ENCODE measurements around the gene SLC7A14.

The SLC7A14 gene

DNA sequence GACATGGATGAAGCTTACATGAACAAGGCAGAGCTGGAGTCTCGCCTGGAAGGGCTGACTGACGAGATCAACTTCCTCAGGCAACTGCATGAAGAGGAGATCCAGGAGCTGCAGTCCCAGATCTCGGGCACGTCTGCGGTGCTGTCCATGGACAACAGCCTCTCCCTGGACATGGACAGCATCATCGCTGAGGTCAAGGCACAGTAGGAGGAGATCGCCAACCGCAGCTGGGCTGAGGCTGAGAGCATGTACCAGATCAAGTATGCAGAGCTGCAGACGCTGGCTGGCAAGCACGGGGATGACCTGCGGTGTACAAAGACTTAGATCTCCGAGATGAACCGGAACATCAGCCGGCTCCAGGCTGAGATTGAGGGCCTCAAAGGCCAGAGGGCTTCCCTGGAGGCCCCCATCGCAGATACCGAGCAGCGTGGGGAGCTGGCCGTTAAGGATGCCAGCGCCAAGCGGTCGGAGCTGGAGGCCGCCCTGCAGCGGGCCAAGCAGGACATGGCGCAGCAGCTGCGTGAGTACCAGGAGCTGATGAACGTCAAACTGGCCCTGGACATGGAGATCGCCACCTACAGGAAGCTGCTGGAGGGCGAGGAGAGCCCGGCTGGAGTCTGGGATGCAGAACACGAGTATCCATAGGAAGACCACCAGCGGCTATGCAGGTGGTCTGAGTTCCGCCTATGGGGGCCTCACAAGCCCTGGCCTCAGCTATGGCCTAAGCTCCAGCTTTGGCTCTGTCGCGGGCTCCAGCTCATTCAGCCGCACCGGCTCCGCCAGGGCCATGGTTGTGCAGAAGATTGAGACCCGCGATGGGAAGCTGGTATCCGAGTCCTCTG, 89.6 kb downstream of the SLC7A14 start:
- no peak for DNase-seq

DNA sequence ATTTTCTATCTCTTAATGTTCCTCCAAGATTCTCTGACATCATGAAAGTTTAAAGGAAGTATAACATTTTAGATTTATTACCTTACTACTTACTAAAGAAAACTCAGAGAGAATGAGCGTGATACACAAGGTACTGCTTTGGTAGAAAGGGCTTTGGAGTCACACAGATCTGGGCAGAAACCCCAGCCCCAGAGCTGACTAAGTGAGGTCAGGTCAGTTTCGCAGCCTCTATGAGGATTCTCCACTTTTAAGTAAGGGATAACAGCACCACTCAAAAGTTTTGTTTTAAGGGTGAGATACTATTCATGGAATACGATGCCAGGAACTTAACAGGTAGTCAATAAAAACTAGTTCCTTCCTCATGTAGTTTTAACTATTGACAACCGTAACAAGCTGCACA, 91.1 kb downstream of the SLC7A14 start:
- DNase-seq = no peak

- DNase-seq = peak in 1 of 2 donors; percentile 37
These were observed 92.1 kb downstream of the SLC7A14 start for GRCh38 chr3:170493712-170494182.

- DNase-seq = no peak
These were observed 94.0 kb downstream of the SLC7A14 start for GRCh38 chr3:170491901-170492300.

- no peak for DNase-seq
These were observed 94.9 kb downstream of the SLC7A14 start for GRCh38 chr3:170490828-170491560.

- DNase-seq = no peak
These were observed 97.1 kb downstream of the SLC7A14 start for GRCh38 chr3:170488802-170489201.

DNA sequence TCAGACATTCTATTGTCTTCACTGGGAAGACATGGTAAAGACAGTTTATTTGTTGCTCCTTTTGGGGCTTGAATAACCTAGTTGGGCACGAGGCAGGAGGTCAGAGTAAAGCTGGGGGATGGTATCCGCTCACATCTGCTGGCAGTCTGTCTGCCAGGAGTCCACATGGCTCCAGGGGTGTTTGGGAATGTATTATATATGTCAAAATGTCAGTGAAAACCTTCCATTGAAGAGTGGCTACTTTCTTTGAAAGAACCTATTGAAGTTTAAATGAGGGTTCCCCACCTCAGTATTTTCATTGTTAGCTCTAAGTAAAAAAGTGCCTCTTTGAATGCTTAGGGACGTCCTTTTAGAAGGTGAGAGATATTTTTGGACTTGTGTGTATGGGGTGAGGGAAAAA, 98.8 kb downstream of the SLC7A14 start:
- no peak for DNase-seq

- DNase-seq = no peak
These were observed 99.5 kb downstream of the SLC7A14 start for GRCh38 chr3:170486398-170486797.

DNA sequence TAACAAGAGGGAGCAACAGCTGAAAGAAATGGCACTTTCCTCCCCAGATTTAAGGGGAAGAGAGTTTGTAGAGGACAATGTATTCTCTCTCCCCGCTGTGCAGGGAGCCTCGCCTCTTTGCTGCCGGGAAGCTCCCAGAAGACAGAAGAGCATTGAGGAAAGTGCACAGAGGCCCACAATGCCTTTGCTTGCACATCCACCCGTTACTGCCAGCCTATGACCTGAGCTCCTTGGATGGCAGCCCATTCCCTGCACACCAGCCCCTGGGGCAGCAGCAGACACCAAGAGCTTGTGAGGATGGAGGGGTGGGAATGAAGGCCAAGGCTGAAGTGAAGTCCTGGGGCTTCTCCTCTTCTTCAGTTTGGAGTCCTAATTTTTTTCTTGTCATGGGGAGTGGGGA, 100.2 kb downstream of the SLC7A14 start:
- DNase-seq = peak; percentile 83 to 90

GRCh38 chr3:170485294-170485693, 100.6 kb downstream of the SLC7A14 start:
- DNase-seq = no peak

DNA sequence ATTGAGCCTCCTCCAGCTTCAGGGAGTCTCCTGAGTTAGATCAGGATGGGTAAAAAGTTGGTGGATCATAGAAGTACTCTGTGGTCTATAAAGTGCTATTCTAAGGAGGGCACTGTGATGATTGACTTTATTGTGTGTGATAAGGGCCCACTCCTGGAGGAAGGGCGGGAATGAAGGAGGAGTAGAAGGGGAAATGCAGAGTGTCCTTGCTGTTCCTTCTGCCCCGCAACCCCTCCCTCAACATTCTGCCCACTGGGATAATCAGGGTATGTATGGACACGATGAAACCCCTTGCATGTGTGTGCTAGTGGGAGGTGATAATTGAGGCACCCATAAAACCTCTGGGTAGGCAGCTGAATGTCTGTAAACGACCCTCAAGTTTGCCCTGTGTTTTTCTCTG, 101.0 kb downstream of the SLC7A14 start:
- no peak for DNase-seq

- no peak for DNase-seq
These were observed 102.2 kb downstream of the SLC7A14 start for GRCh38 chr3:170483485-170484262.

DNA sequence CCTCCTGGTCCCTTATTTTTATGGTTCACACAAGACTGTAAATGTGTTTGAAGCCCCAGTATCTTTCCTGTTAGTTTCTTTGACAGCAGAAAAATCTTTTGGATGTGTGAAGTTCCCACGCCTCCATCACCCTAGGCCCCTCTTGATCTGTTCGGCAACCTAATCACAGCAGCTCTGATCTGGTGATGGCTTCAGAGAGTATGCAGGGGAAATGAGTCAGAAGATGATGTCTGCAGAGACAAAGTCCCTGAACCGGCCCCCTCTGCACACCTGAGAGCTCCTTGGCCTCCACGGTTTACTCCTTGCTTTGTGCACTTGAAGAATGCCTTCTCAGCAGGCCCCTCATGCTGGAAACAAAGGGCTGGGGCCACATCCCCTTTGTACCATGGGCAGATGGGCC, 103.7 kb downstream of the SLC7A14 start:
- no peak for DNase-seq

DNA sequence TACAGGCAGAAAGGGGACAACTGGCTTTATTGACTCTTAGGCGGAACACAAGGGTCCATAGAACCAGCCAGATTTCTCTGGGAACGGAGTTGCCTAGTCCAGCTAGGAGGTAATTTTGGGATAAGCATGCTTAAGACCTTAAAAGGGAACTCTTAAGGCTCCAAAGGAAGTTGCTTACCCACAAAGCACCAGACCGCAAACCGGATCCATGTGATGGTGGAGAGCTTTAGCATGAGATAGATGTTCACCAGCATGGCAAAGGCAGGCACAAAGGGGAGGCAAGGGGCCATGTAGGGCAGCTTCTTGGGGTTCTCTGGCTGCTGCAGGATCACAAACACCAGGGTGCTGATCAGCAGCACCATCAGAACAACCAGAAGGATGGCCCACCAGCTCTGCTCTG, 105.8 kb downstream of the SLC7A14 start:
- DNase-seq = no peak

DNA sequence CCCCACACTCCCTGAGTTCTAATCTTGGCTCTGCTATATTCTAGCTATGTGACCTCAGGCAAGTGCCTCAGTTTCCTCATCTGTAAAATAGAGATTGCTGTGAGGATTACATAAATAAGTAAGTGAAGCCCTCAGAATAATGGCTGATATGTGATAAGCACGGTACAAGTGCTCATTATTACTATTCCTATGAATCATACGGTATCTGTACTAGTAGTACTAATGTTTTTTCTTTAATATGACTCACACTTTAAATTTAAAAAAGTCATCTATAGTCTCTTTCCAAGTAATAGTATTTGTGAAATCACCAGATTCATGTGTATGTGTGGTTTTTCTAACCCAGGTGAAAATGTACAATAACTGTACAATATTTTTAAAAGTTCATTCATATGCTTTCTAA, 108.5 kb downstream of the SLC7A14 start:
- DNase-seq = no peak

DNA sequence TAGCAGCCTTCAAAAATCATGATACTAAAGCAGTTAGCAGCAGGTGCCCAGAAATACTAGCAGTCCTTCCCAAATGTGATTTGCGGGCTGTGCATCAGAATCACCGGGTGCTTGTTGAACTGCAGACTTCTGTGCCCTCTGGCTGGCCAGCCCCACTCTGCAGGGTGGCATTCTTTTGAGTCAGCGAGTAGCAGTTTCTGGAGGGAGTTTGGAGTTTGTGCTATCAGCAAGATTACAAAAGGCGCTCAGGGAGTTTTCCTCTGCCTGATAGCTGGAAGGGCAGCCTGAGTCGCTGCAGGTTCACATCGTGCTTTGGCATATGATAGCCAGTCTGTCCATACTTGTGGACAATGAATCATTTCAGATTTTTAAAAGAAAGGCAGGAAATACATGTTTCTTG, 109.6 kb downstream of the SLC7A14 start:
- DNase-seq = peak in 1 of 2 donors; percentile 34

- no peak for DNase-seq
These were observed 110.7 kb downstream of the SLC7A14 start for GRCh38 chr3:170475092-170475685.

DNA sequence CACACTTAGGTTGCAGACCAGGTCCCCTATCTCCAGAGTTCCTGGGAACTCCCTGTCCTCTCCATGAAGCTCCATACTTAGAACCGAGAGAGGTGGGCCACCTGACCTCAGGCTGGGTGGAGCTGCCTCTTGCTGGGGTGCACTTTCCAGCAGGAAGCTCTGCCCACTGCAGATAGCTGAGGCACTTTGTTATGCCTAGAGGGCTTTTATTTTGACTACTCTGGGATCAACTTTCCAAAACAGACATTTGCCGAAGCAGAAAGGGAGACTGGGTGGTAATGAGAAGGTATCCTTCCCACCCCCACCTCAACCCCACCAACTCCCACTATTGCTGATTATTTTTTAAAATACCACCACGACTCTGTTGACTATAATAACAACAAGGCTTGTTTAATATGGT, 112.5 kb downstream of the SLC7A14 start:
- no peak for DNase-seq

DNA sequence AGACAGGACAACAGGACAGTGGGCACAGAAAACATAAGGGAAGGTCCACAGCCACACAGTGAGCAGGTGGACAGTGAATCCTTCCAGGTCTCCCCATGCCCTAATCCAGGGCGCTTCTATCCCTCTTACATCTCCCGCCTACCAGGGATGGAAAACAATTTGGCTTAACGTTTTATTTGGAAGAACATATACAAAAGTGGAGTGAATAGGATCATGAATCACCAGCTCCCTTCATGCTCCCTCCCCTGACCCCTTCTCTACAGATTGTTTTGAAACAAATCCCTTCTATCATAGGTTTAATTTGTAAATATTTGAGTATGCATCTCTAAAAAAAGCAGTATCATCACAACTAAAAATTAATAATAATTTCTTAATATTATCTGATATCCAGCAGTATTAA, 114.7 kb downstream of the SLC7A14 start:
- DNase-seq = peak in 1 of 2 donors; percentile 30

DNA sequence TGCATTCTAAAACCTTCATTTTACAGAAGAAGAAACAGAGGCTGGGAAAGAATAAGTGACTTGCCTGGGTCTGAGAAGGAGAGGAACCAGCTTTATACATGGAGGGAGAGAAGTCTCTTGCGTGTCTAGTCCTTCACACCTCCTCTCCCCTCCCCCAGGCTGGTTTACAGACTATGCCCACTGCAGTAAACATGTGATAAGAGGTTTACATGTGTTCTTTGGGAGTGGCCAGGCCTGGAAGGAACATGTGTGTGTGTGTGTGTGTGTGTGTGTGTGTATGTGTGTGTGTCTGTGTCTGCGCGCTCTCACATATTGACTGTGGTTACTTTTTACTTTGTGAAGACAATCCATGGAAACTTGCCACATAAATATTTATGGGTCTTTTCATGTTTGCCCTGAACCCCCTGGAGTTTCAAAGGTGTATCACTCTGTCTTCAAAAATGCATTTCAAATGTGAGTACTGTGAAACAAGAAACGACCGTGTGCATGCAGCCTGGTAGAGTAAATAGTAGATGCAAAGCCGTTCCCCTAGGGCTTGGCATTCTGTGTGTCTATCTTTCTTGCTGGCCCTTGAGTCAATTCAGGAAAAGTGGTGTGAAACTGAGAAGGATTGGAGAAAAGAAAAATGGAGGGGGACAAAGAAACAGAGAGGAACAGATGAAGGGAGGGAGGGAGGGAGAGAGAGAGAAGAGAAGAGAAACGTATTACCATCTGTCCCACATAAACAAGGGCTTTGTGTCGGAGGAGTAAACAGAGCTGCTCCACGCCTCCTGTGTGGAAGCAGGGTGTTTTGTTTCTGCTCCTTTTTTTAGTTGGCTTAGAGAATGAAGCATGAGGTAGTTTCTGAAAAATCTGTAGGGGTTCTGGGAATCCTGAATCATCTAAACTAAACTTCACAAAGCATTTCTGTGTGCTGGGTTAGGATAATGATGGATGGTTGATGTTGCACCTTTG, 115.5 kb downstream of the SLC7A14 start:
- peak; percentile 44 to 85 for DNase-seq

Data from hippocampal formation (tissue), 2 donors.